Karpas-422 (cell line): ENCODE results near the gene MSANTD3. TPM values are rescaled to one million over a fixed set of nuclear protein-coding genes. Genes with fewer than 3 reads are reported as not detected.

ENCODE experiments used
- DNase-seq: peaks from one replicate; pipeline ENCODE4 v3.0.0-alpha.2; 2015
- H2AFZ ChIP-seq: fragments of 200-600 bp; sonication (generic); 2 replicates; pipeline ENCODE4 v1.6.1; 2014; ENCODE audit warnings: antibody characterized with exemption, low read length, mixed read lengths
- H3K27ac ChIP-seq: fragments of 200-600 bp; sonication (generic); 2 replicates; pipeline ENCODE4 v1.5.1; 2014; ENCODE audit warnings: mild to moderate bottlenecking, low read length, moderate library complexity
- H3K27me3 ChIP-seq: fragments of 200-600 bp; sonication (generic); 2 replicates; pipeline ENCODE4 v1.6.1; 2014; ENCODE audit warnings: low read length, mixed read lengths
- H3K36me3 ChIP-seq: fragments of 200-600 bp; sonication (generic); 2 replicates; pipeline ENCODE4 v1.6.1; 2014; ENCODE audit warnings: low read length, mixed read lengths; ENCODE audit not compliant: insufficient read depth
- H3K4me1 ChIP-seq: fragments of 200-600 bp; sonication (generic); 2 replicates; pipeline ENCODE4 v1.6.1; 2014; ENCODE audit warnings: mild to moderate bottlenecking, low read length, mixed read lengths
- H3K4me2 ChIP-seq: fragments of 200-600 bp; sonication (generic); 2 replicates; pipeline ENCODE4 v1.6.1; 2014; ENCODE audit warnings: low read length, low read depth, mild to moderate bottlenecking; ENCODE audit not compliant: poor library complexity, severe bottlenecking
- H3K4me3 ChIP-seq: fragments of 200-600 bp; sonication (generic); 2 replicates; pipeline ENCODE4 v1.5.1; 2014; ENCODE audit warnings: mild to moderate bottlenecking, antibody characterized with exemption, low read length, mixed read lengths
- H3K79me2 ChIP-seq: fragments of 200-600 bp; sonication (generic); 2 replicates; pipeline ENCODE4 v1.6.1; 2014; ENCODE audit warnings: mild to moderate bottlenecking, low read length, mixed read lengths
- H3K9ac ChIP-seq: fragments of 200-600 bp; sonication (generic); 2 replicates; pipeline ENCODE4 v1.6.0; 2014; ENCODE audit warnings: low read length
- H3K9me2 ChIP-seq: fragments of 200-600 bp; sonication (generic), shearing (Covaris generic); replicated peaks from 2 replicates; pipeline ENCODE4 v1.6.0; 2014; ENCODE audit warnings: mild to moderate bottlenecking, low read length, moderate library complexity; ENCODE audit not compliant: insufficient read depth
- H3K9me3 ChIP-seq: fragments of 300-700, 200-600 bp; sonication (generic); 2 replicates; pipeline ENCODE4 v1.6.1; 2014; ENCODE audit warnings: low read length, mixed read lengths
- H4K20me1 ChIP-seq: fragments of 200-600 bp; sonication (generic); 2 replicates; pipeline ENCODE4 v1.6.1; 2014; ENCODE audit warnings: mild to moderate bottlenecking, antibody characterized with exemption, low read length, low read depth; ENCODE audit not compliant: insufficient read depth
- total RNA-seq: library from RNA; depleted of rRNA; stranded (reverse); fragments of >200 nt; shearing (Covaris generic); gene quantifications from 2 replicates; pipeline ENCODE4 v1.2.3, GENCODE V29; 2014; ENCODE audit warnings: low replicate concordance

MSANTD3 gene
- total RNA-seq, 1 experiment from 2014 or later, result 36.4 TPM

DNA sequence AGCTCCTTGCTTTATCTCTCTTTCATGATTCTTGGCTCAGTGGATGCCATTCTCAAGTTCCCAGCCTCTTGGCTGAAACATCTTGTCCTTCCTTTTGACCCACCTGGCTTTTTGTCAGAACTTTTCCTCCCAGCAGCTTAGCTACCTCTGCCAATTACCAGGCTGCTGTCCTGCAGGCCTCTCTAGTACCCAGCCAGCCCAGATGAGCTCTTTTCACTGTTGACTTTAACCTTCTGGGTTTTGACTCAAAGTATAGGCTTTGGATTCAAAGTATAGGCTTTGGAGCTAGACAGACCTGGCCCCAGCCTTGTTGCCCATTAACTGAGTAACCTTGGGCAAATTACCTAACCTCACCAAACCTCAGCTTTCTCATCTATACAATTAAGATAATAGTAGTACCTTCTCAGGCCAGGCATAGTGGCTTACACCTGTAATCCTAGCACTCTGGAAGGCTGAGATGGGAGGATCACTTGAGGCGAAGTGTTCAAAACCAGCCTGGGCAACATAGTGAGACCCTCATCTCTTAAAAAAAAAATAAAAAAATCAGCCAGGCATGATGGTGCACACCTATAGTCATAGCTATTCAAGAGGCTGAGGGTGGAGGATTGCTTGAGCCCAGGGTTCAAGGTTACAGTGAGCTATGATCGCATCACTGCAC is 39.4 kb downstream of the MSANTD3 start:
- no peaks in the 10 kb centered on the region for H3K79me2 ChIP-seq
- no peaks in the 10 kb centered on the region for H3K36me3 ChIP-seq
- H3K27me3 ChIP-seq, result no peaks in the 10 kb centered on the region
- no peak for DNase-seq
- no peak overlapping the region for H2AFZ ChIP-seq
- H3K4me2 ChIP-seq, result no peak overlapping the region
- no peaks in the 10 kb centered on the region for H3K9me3 ChIP-seq
- H3K4me1 ChIP-seq, result no peaks in the 10 kb centered on the region
- H3K4me3 ChIP-seq, result no peak overlapping the region
- H4K20me1 ChIP-seq, result no peaks in the 10 kb centered on the region
- H3K27ac ChIP-seq, result no peak overlapping the region
- H3K9ac ChIP-seq, result no peak overlapping the region
- H3K9me2 ChIP-seq, result no peaks in the 10 kb centered on the region

DNA sequence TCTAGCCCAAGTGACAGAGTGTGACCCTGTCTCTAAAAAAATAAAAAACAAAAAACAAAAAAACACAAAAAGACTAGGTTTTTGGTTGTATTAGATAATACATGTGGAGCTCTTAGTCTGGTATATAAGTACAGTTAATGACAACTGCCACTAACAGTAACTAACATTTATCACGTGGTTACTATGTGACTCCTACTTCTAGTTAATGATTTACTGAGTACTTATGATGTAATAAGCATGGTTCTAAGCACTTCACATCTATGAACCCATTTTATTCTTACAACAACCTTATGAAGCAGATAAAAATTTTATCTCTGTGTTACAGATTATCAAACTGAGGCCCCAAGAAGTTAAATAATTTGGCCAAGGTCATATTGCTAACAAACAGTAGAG is 39.9 kb downstream of the MSANTD3 start:
- H3K36me3 ChIP-seq, result no peaks in the 10 kb centered on the region
- H3K4me1 ChIP-seq, result no peaks in the 10 kb centered on the region
- H3K79me2 ChIP-seq, result no peaks in the 10 kb centered on the region
- no peak overlapping the region for H3K27ac ChIP-seq
- no peak overlapping the region for H3K9ac ChIP-seq
- no peak for DNase-seq
- H3K9me3 ChIP-seq, result no peaks in the 10 kb centered on the region
- H3K27me3 ChIP-seq, result no peaks in the 10 kb centered on the region
- H2AFZ ChIP-seq, result no peak overlapping the region
- no peaks in the 10 kb centered on the region for H3K9me2 ChIP-seq
- no peak overlapping the region for H3K4me2 ChIP-seq
- H3K4me3 ChIP-seq, result no peak overlapping the region
- H4K20me1 ChIP-seq, result no peaks in the 10 kb centered on the region

DNA sequence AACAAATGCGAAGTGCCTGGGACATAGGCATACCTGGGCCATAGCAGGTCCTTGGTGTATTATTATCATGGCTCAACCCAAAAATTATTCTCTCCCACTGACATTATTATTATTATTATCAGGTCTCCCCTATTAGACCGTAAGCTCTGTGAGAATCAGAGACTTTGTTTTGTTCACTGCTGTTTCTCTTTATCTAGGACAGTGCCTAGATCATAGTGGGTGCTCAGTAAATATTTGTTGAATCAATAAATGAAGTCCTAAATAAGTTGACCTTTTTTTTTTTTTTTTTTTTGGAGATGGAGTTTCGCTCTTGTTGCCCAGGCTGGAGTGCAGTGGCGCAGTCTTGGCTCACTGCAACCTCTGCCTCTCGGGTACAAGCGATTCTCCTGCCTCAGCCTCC is 41.1 kb downstream of the MSANTD3 start:
- DNase-seq, result no peak
- H3K4me2 ChIP-seq, result no peak overlapping the region
- H2AFZ ChIP-seq, result no peak overlapping the region
- H3K4me3 ChIP-seq, result no peak overlapping the region
- H4K20me1 ChIP-seq, result no peaks in the 10 kb centered on the region
- no peak overlapping the region for H3K9ac ChIP-seq
- no peaks in the 10 kb centered on the region for H3K9me3 ChIP-seq
- H3K79me2 ChIP-seq, result no peaks in the 10 kb centered on the region
- H3K9me2 ChIP-seq, result no peaks in the 10 kb centered on the region
- H3K36me3 ChIP-seq, result no peaks in the 10 kb centered on the region
- no peaks in the 10 kb centered on the region for H3K4me1 ChIP-seq
- H3K27ac ChIP-seq, result no peak overlapping the region
- no peaks in the 10 kb centered on the region for H3K27me3 ChIP-seq

DNA sequence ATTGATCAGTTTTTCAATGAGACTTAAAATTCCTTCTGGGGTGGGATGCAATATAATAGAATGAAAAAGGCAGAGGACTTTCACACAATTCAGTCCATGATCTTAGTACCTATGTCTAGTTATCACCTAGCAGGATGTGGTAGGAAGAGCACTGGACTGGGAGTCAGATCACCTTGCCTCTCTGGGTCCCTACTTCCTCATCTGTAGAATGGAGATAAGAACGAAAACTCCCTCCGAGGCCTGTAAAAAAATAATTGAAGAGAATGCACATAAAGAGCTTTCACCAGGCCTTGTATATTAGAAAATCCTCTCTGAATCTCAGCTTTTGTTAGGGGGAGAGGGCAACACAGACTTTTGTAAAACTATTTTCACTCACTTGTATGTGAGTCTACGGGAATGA is 45.3 kb downstream of the MSANTD3 start:
- Histone ChIP-seq H3K9me2 (no peaks in the 10 kb centered on the region), H2AFZ (no peak overlapping the region), H3K9ac (no peak overlapping the region), H3K9me3 (no peaks in the 10 kb centered on the region), H3K4me1 (no peaks in the 10 kb centered on the region), H3K27ac (no peak overlapping the region), H3K79me2 (no peaks in the 10 kb centered on the region), H4K20me1 (no peaks in the 10 kb centered on the region), H3K27me3 (no peaks in the 10 kb centered on the region), H3K4me2 (no peak overlapping the region), H3K4me3 (no peak overlapping the region), H3K36me3 (no peaks in the 10 kb centered on the region)
- no peak for DNase-seq

DNA sequence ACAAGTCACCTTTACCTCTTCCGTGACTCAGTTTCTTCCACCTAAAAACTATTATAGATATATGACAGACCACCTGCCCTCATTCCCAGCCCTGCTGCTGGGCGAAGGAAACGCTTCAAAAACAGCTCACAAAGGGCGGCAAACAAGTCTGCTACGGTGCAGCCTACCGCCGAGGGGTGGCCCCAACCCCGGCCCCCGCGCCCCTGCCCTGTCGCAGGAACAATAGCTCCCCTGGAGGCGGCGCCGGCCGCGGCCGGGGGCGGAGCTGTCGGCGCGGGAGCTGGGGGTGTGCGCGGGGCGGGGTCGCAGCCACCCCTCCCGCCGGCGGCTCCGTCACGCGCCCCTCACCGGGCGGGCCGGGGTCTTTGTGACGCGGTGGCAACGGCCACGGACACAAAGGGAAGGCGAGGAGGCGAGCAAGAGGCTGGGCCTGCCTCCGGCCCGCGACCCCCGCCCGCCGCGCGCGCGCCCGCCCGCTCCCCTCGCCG is 45.9 kb downstream of the MSANTD3 start, which contains the start of gene TMEFF1:
TSS of gene TMEFF1 (plus strand) at position 362 of the 488 bp plus-strand sequence. CDS start 396 bp downstream, outside the sequence.
- H3K9me3 ChIP-seq, result no peaks in the 10 kb centered on the region
- no peak within 1 kb of the TSS for H3K9ac ChIP-seq
- DNase-seq, result no peak
- no peaks in the 10 kb centered on the region for H3K9me2 ChIP-seq
- H3K4me2 ChIP-seq, result no peak within 1 kb of the TSS
- H3K27ac ChIP-seq, result no peak within 1 kb of the TSS
- H3K36me3 ChIP-seq, result no peaks in the 10 kb centered on the region
- no peak within 1 kb of the TSS for H2AFZ ChIP-seq
- H3K4me3 ChIP-seq, result no peak within 1 kb of the TSS
- no peaks in the 10 kb centered on the region for H3K79me2 ChIP-seq
- H3K27me3 ChIP-seq, result no peaks in the 10 kb centered on the region
- H3K4me1 ChIP-seq, result no peaks in the 10 kb centered on the region
- H4K20me1 ChIP-seq, result no peaks in the 10 kb centered on the region

DNA sequence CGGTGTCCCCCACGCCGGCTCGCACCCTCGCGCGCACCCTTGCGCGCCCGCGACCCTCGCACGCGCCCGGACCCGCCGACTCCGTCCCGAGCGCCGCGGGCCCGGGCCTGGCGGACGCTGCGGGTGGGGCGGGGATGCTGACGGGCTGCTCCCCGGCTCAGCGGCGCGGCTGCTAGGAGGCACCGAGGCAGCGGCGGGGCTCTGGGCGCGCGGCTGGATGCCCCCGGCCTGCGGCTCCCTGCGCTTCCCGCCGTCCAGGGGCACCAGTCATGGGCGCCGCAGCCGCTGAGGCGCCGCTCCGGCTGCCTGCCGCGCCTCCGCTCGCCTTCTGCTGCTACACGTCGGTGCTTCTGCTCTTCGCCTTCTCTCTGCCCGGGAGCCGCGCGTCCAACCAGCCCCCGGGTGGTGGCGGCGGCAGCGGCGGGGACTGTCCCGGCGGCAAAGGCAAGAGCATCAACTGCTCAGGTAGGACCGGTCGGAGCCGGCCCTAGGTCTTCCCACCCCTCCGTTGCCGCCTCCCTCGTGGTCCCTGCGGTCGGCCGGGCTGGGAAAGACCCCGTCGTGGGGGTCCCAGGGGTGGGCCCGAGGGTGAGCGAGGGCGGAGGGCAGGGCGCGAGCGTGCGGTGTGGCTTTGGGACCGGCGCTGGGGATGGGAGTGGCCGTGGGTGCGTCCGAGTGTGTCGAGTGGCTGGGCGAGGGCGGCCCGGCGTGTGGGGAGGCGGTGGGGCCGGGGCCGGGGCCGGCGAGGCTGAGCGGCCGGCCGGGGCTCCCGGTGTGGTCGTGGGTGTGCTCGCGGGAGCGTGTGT is 46.5 kb downstream of the MSANTD3 start:
- Histone ChIP-seq H3K36me3 (no peaks in the 10 kb centered on the region), H4K20me1 (no peaks in the 10 kb centered on the region), H3K27ac (no peak overlapping the region), H3K79me2 (no peaks in the 10 kb centered on the region), H3K4me1 (no peaks in the 10 kb centered on the region), H3K9me3 (no peaks in the 10 kb centered on the region), H3K9me2 (no peaks in the 10 kb centered on the region), H2AFZ (no peak overlapping the region), H3K9ac (no peak overlapping the region), H3K4me2 (no peak overlapping the region), H3K27me3 (no peaks in the 10 kb centered on the region), H3K4me3 (no peak overlapping the region)
- no peak for DNase-seq

DNA sequence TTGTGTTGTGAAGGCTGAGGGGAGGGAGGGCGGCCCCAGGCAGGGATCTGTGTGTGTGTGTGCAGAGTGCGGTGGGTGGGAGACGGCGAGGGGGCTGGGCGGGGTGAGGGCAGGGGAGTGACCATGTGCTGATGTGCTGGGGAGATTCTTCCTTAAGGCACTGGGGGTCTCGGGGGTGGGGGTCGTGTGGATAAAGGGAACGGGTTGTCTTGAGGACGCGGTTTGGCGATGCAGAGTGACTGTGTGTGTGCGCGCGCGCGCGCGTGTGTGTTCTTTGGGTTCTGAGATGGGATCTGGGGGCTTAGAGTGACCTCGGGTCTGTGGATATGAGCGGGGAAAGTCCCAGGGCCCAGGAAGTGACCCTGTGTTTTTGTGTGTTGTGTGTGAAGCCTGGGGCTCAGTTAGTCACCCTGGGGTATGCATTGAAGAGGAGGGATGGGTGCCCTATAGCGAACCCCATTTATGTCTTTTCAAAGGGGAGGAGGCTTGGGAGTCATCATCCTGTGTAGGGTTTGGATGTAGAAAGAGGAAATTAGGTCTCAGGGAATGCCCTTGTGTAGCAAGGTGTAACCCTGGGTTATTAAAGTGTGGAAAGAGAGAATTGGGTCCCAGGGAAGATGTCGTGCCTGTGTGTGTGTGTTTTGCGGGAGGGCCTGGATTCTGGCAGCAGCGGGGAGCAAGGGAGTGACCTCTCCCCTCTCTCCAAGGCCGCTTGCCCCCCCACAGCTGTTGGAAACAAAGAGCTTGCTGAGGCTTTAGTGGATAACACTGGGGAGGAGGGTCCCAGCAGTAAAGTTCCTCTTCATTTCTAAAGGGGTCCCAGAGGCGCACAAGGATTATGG is 47.4 kb downstream of the MSANTD3 start:
- no peak for DNase-seq
- Histone ChIP-seq H4K20me1 (no peaks in the 10 kb centered on the region), H3K27ac (no peak overlapping the region), H3K36me3 (no peaks in the 10 kb centered on the region), H3K79me2 (no peaks in the 10 kb centered on the region), H3K4me3 (no peak overlapping the region), H3K4me2 (no peak overlapping the region), H3K4me1 (no peaks in the 10 kb centered on the region), H3K9me2 (no peaks in the 10 kb centered on the region), H3K9me3 (no peaks in the 10 kb centered on the region), H3K9ac (no peak overlapping the region), H3K27me3 (no peaks in the 10 kb centered on the region), H2AFZ (no peak overlapping the region)

DNA sequence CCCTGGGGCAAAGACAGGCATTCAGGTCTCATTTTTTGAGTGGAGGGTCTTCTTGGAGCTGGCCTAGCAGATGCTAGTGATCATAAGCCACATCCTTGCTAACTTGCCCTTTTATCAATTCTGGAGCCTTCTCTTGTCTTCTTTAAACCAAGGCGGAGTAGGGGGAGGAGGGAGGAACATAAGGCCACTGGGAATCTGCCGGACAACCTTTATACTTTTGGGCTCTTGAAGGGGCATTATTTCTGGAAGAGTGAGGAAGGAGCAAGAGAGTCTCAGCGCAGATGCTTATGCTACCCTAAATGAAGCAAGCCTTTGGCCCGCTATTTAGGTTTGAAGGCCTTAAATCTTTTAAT is 48.0 kb downstream of the MSANTD3 start:
- Histone ChIP-seq H3K9ac (no peak overlapping the region), H3K4me2 (no peak overlapping the region), H3K4me1 (no peaks in the 10 kb centered on the region), H4K20me1 (no peaks in the 10 kb centered on the region), H3K36me3 (no peaks in the 10 kb centered on the region), H3K9me3 (no peaks in the 10 kb centered on the region), H3K27me3 (no peaks in the 10 kb centered on the region), H3K4me3 (no peak overlapping the region), H2AFZ (no peak overlapping the region), H3K9me2 (no peaks in the 10 kb centered on the region), H3K79me2 (no peaks in the 10 kb centered on the region), H3K27ac (no peak overlapping the region)
- no peak for DNase-seq
